ENCODE data around the gene BTN3A1.
"Not testable (repeated sequence)": the region's sequence is repeated elsewhere in the genome, so short reads cannot be mapped to it uniquely, and the experiment has no call there.

The BTN3A1 gene

DNA sequence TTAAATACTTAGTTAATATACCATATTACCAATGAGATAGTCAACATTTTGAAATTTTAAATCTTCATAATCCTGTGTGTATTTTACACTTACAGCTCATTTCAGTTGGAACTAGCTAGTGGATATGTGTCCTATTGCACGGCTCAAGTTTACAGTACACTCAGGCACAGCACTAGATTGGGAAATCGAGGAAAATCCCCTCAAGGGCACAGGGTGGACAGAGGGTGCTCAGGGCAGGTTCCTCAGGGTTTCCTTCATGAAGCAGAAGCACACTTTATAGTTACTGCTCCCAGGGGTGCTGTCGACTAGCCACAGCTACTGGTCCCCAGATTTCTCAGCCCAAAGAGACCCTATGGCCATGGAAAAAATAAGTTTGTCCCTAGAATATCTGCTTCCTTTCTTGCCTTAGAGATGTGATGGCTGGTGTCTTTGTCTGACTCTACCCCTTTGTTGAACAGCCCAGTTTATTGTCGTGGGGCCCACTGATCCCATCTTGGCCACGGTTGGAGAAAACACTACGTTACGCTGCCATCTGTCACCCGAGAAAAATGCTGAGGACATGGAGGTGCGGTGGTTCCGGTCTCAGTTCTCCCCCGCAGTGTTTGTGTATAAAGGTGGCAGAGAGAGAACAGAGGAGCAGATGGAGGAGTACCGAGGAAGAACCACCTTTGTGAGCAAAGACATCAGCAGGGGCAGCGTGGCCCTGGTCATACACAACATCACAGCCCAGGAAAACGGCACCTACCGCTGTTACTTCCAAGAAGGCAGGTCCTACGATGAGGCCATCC lies 57.1 kb downstream of the BTN3A1 start:
- no peak for TF ChIP-seq POLR2A (IDR thresholded peaks at IDR 0.05; ENCODE audit: extremely low read depth, insufficient read length)
- no peak for TF ChIP-seq CTCF (IDR thresholded peaks at IDR 0.05; ENCODE audit: low read depth, low read length)
- no peak for TF ChIP-seq MYC (IDR thresholded peaks at IDR 0.05; ENCODE audit: low read depth, low read length)
- TF ChIP-seq, protein P1, sequence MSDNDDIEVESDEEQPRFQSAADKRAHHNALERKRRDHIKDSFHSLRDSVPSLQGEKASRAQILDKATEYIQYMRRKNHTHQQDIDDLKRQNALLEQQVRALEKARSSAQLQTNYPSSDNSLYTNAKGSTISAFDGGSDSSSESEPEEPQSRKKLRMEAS (IDR thresholded peaks at IDR 0.05; ENCODE audit: low read depth, low read length) = no peak
- peak; percentile 54 for DNase-seq (ENCODE audit: low read depth)
- peak overlapping the region; percentile 98 for H3K4me3 ChIP-seq (ENCODE audit: low read depth, low read length)

DNA sequence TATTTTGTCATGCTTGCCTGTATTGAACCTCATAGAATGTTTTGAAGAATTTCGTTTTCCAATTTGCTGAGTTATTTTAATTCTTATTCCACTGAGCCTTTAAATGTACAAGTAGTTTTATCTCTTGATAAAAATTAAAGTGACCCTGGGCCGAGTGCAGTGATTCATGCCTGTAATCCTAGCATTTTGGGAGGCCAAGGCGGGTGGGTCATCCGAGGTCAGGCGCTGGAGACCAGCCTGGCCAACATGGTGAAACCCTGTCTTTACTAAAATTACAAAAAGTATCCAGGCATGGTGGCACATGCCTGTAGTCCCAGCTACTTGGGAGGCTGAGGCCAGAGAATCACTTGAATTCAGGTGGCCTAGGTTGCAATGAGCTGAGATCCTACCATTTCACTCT lies 59.3 kb downstream of the BTN3A1 start:
- peak overlapping the region; percentile 6 for H3K4me3 ChIP-seq (ENCODE audit: low read depth, low read length)
- not testable (repeated sequence) for DNase-seq (ENCODE audit: low read depth)

- DNase-seq (ENCODE audit: low read depth) = no peak
- no peak for TF ChIP-seq POLR2A (IDR thresholded peaks at IDR 0.05; ENCODE audit: extremely low read depth, insufficient read length)
- TF ChIP-seq MYC (IDR thresholded peaks at IDR 0.05; ENCODE audit: low read depth, low read length) = no peak
- TF ChIP-seq, protein P1 (IDR thresholded peaks at IDR 0.05; ENCODE audit: low read depth, low read length) = no peak
- no peak for TF ChIP-seq CTCF (IDR thresholded peaks at IDR 0.05; ENCODE audit: low read depth, low read length)
- no peak overlapping the region for H3K4me3 ChIP-seq (ENCODE audit: low read depth, low read length)
Measured at GRCh38 chr6:26464014-26464413, 61.9 kb downstream of the BTN3A1 start.

DNA sequence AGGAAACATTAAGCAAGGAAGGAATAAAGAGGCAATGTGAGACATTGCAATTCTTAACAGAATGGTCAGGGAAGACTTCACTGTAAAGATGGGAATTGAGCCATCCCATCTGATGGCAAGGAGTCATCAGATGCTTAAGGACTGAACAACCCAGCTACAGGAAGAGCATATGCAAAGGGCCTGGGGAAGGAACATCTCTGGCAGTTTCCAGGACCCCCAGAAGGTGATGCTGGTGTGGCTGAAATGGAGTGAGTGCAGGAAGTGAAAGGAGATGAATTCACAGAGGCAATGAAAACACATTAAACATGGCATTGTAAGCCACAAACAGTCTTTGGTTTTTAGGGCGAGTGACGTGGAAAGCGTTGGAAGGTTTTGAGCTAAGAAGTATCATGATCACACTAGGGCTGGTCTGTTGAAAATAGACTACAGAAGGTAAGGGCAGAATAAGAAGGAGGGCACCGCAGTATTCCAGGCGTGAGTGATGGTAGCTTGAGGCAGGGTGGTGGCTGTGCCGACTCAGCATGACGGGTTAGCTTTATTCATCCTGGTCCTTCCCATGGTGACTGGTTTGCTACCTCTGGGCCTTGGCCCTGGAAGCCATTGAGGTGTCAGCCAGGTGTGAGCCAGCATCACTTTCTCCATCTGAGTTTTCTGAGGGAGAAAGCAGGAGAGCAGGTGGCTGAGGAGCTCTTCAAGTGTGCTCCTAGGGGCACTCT lies 62.5 kb downstream of the BTN3A1 start:
- no peak overlapping the region for H3K4me3 ChIP-seq (ENCODE audit: low read depth, low read length)
- no peak for TF ChIP-seq MYC (IDR thresholded peaks at IDR 0.05; ENCODE audit: low read depth, low read length)
- no peak for TF ChIP-seq POLR2A (IDR thresholded peaks at IDR 0.05; ENCODE audit: extremely low read depth, insufficient read length)
- TF ChIP-seq, protein P1 (IDR thresholded peaks at IDR 0.05; ENCODE audit: low read depth, low read length) = no peak
- no peak for TF ChIP-seq CTCF (IDR thresholded peaks at IDR 0.05; ENCODE audit: low read depth, low read length)
- no peak for DNase-seq (ENCODE audit: low read depth)

All from NB4 (cell line).